Liver (tissue), 9 donors: ENCODE data around the gene INPP4B. TPM values are rescaled to one million over a fixed set of nuclear protein-coding genes. Genes with fewer than 3 reads are reported as not detected.

Experiments used
- DNase-seq: peaks from one replicate; pipeline ENCODE4 v3.0.0-alpha.2; 2017; ENCODE audit warnings: low spot score
- H3K27ac ChIP-seq, 2 donors: one replicate each; pipeline ENCODE4 v1.7.0; 2013; ENCODE audit warnings: inconsistent platforms in 2 of 2, low read length in 2 of 2, control low read depth in 1 of 2, low read depth in 1 of 2, mild to moderate bottlenecking in 1 of 2
- H3K27me3 ChIP-seq, 4 donors: one replicate each; pipeline versions ENCODE4 v1.6.1 to v1.7.0; 2013; ENCODE audit warnings: low read length in 3 of 4, inconsistent platforms in 1 of 4, mild to moderate bottlenecking in 1 of 4, moderate library complexity in 1 of 4; ENCODE audit not compliant: control insufficient read depth in 4 of 4, insufficient read depth in 4 of 4
- H3K36me3 ChIP-seq, 4 donors: one replicate each; pipeline versions ENCODE4 v1.6.1 to v1.7.0; 2013; ENCODE audit warnings: low read length in 3 of 4, mild to moderate bottlenecking in 3 of 4, low read depth in 1 of 4, moderate library complexity in 1 of 4; ENCODE audit not compliant: control insufficient read depth in 4 of 4, insufficient read depth in 3 of 4
- H3K4me1 ChIP-seq, 4 donors: one replicate each; pipeline versions ENCODE4 v1.6.1 to v1.7.0; 2013; ENCODE audit warnings: low read length in 3 of 4, mild to moderate bottlenecking in 3 of 4, moderate library complexity in 1 of 4; ENCODE audit not compliant: control insufficient read depth in 4 of 4, insufficient read depth in 4 of 4
- H3K4me3 ChIP-seq, 3 donors: one replicate each; pipeline versions ENCODE4 v1.6.1 to v1.7.0; 2013; ENCODE audit warnings: low read length in 3 of 3, control low read depth in 1 of 3, low read depth in 1 of 3, mild to moderate bottlenecking in 1 of 3
- H3K9ac ChIP-seq, 2 donors: one replicate each; pipeline ENCODE4 v1.7.0; 2013; ENCODE audit warnings: low read length in 2 of 2, mild to moderate bottlenecking in 2 of 2, moderate library complexity in 2 of 2, control low read depth in 1 of 2, low read depth in 1 of 2
- H3K9me3 ChIP-seq, 4 donors: one replicate each; pipeline versions ENCODE4 v1.6.1 to v1.7.0; 2013; ENCODE audit warnings: low read length in 3 of 4; ENCODE audit not compliant: control insufficient read depth in 4 of 4
- ATF3 ChIP-seq: IDR thresholded peaks from 2 replicates; pipeline ENCODE4 v1.6.1; 2016; ENCODE audit warnings: antibody characterized with exemption
- CTCF ChIP-seq: fragments of 150-350 bp; IDR thresholded peaks from 2 replicates; pipeline ENCODE4 v1.5.1; 2017; ENCODE audit warnings: improper control_type of control experiment, low read depth, low read length; ENCODE audit not compliant: missing input control
- EGR1 ChIP-seq, 2 donors: IDR thresholded peaks; 2 replicates each; pipeline ENCODE4 v1.6.1; 2016 to 2018; ENCODE audit warnings: antibody characterized with exemption in 2 of 2, low read depth in 2 of 2
- FOXA1 ChIP-seq: IDR thresholded peaks from 2 replicates; pipeline ENCODE4 v1.6.1; 2016; ENCODE audit warnings: antibody characterized with exemption
- FOXA2 ChIP-seq: IDR thresholded peaks from 2 replicates; pipeline ENCODE4 v1.6.1; 2016; ENCODE audit warnings: antibody characterized with exemption
- GABPA ChIP-seq, 2 donors: IDR thresholded peaks in 1 of 2; conservative IDR thresholded peaks in 1 of 2; 2 replicates each; pipeline ENCODE4 v1.6.1; 2016; ENCODE audit warnings: antibody characterized with exemption in 2 of 2, mild to moderate bottlenecking in 1 of 2, moderate library complexity in 1 of 2
- HNF4G ChIP-seq: IDR thresholded peaks from 2 replicates; pipeline ENCODE4 v1.6.1; 2016; ENCODE audit warnings: antibody characterized with exemption
- JUND ChIP-seq, 2 donors: IDR thresholded peaks; 2 replicates each; pipeline ENCODE4 v1.6.1; 2016; ENCODE audit warnings: antibody characterized with exemption in 2 of 2
- NR2F2 ChIP-seq: IDR thresholded peaks from 2 replicates; pipeline ENCODE4 v1.6.1; 2016; ENCODE audit warnings: antibody characterized with exemption
- RAD21 ChIP-seq, 2 donors: IDR thresholded peaks; 2 replicates each; pipeline ENCODE4 v1.6.1; 2016; ENCODE audit warnings: antibody characterized with exemption in 2 of 2, mild to moderate bottlenecking in 2 of 2
- REST ChIP-seq: IDR thresholded peaks from 2 replicates; pipeline ENCODE4 v1.6.1; 2016; ENCODE audit warnings: antibody characterized with exemption, mild to moderate bottlenecking
- RXRA ChIP-seq, 2 donors: IDR thresholded peaks; 2 replicates each; pipeline ENCODE4 v1.6.1; 2017 to 2018; ENCODE audit warnings: antibody characterized with exemption in 2 of 2, mild to moderate bottlenecking in 1 of 2
- TAF1 ChIP-seq: conservative IDR thresholded peaks from 2 replicates; pipeline ENCODE4 v1.6.1; 2016; ENCODE audit warnings: antibody characterized with exemption, mild to moderate bottlenecking
- YY1 ChIP-seq: IDR thresholded peaks from 2 replicates; pipeline ENCODE4 v1.6.1; 2016; ENCODE audit warnings: antibody characterized with exemption, mild to moderate bottlenecking
- WGBS: extraction: QIAGEN DNeasy Blood & Tissue Kit; methylation state at CpG from one replicate; pipeline ENCODE4 v1.1.7; 2013; 5-methylcytosine and 5-hydroxymethylcytosine counted together
- polyA plus RNA-seq, 2 donors: library from polyadenylated mRNA; stranded (reverse) in 1 of 2; unstranded in 1 of 2; fragments of 200-250 nt in 1 of 2; fragments of >200 nt in 1 of 2; fragmentation: Nextera tagmentation in 1 of 2; extraction: Ambion mirVana in 1 of 2; gene quantifications; one replicate each; pipeline versions ENCODE4 v1.2.1 to v1.2.3, GENCODE V29; 2013 to 2015
- total RNA-seq, 2 donors: library from RNA; depleted of rRNA; stranded (reverse); fragments of >200 nt; gene quantifications; one replicate each; pipeline ENCODE4 v1.2.3, GENCODE V29; 2014
- donor health status: healthy.
- donor health status: healthy.
- donor health status: healthy.
- donor health status: healthy.
- donor health status: healthy.

Gene INPP4B
- total and polyA plus RNA-seq, 4 donors: 0.43 to 2.8 (median 1.6) TPM

DNA sequence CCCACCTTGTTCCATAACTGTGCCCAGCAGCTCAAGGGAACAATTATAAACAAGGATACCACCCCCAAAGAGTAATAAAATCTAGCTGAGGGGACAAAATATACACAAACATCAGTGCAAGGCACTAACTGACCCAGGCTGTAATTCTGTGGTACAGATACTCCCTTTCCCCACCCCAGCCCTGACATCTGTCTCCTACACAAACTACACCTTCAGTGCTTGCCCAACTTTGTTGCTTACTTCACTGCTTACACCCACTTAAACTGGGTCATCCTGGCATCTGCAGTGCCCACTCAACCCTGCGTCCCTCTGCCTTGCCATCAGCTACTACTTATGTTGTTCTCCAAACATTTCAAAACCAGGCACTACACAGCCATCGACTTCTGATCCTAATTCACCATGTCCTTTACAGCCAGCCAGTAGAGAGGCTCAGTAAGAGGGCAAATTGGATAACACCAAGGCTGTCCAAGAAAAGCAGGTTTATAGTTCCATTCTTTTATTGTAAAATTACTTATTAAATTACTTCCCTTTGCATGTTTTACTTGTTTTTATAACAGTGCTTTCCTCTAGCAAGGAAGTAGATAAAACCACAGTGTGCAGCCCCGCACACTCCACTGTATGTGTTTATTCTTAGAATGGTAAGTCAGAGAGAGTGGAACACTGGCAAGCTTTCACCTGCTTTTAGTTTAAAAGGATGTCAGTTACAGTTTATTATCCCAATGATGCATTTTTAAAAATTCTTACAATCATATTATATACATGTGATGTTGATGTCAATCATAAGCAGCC lies 149.6 kb downstream of the INPP4B start:
- TF ChIP-seq ATF3: no peak
- TF ChIP-seq EGR1 (IDR thresholded peaks at IDR 0.05; ENCODE audit: low read depth in 2 of 2): no peak
- TF ChIP-seq HNF4G: no peak
- TF ChIP-seq GABPA (IDR thresholded peaks at IDR 0.05 in 1 of 2, conservative IDR thresholded peaks at IDR 0.05 in 1 of 2): no peak
- no peak for TF ChIP-seq RAD21 (IDR thresholded peaks at IDR 0.05)
- TF ChIP-seq RXRA (IDR thresholded peaks at IDR 0.05): no peak
- no peak for TF ChIP-seq FOXA2
- no peak for TF ChIP-seq REST
- no peak for TF ChIP-seq FOXA1
- Histone ChIP-seq H3K36me3 (no peaks in the 10 kb centered on the region), H3K4me3 (no peak overlapping the region), H3K4me1 (no peaks in the 10 kb centered on the region), H3K9ac (no peak overlapping the region), H3K9me3 (peaks cover 0 to 3% (median 0%) of the 10 kb centered on the region in 4 donors), H3K27me3 (no peaks in the 10 kb centered on the region), H3K27ac (no peak overlapping the region)
- DNase-seq: no peak
- 64% methylated on average over 3 of the region's 3 CpGs for WGBS

DNA sequence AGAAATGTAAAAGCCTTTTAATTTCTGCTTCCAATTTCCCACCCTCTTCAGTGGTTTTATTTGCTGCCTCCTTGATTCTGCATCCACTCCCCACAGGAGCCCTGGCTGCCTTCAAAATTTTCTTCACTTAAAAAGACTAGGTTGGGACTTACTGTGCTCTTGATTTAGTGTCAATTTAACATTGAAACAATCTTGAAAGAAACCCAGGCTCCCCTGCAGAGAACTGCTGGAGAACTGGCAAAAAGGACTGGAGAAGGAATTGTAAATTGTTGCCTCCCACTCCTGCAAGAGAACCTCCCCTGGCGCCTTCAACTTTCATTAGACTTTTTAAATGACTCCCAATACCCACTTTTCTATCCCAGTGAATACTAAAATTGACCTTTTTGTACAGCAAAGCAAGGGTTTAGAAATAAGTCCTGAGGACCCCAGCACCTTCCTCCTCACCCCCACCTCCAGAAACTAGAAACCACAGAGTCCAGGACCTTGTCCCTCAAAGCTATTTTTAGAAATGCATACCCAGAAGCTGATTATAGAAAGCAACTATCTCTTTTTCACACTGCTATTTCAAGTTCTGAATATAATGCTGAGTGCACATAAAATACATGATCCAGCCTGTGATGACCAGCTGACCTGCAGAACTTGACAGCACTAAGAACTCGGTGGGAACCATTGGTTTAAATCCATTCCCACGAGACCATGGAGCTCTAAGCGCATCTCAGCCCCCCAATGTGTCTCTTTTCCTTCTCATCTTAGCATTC lies 155.5 kb downstream of the INPP4B start:
- Histone ChIP-seq H3K27ac (no peak overlapping the region), H3K27me3 (no peaks in the 10 kb centered on the region), H3K36me3 (no peaks in the 10 kb centered on the region), H3K9ac (no peak overlapping the region), H3K4me1 (no peaks in the 10 kb centered on the region), H3K4me3 (no peak overlapping the region), H3K9me3 (no peaks in the 10 kb centered on the region)
- TF ChIP-seq EGR1 (IDR thresholded peaks at IDR 0.05; ENCODE audit: low read depth in 2 of 2): no peak
- TF ChIP-seq RXRA (IDR thresholded peaks at IDR 0.05): no peak
- TF ChIP-seq RAD21 (IDR thresholded peaks at IDR 0.05): no peak
- TF ChIP-seq YY1: no peak
- TF ChIP-seq REST: no peak
- no peak for TF ChIP-seq FOXA2
- no peak for TF ChIP-seq CTCF
- no peak for TF ChIP-seq JUND (IDR thresholded peaks at IDR 0.05)
- TF ChIP-seq TAF1: no peak
- TF ChIP-seq NR2F2: no peak
- 87% methylated on average over 4 of the region's 4 CpGs for WGBS
- no peak for DNase-seq
